PC-3 (cell line): ENCODE data around the gene S100A8. TPM values are rescaled to one million over a fixed set of nuclear protein-coding genes. Genes with fewer than 3 reads are reported as not detected.
"Not testable (repeated sequence)": the region's sequence is repeated elsewhere in the genome, so short reads cannot be mapped to it uniquely, and the experiment has no call there.

Source experiments
- ATAC-seq: fragments of 200-7000 bp; cut with Tn5 transposase; 2 replicates; pipeline ENCODE4 v1.9.1; 2020; ENCODE audit warnings: mild to moderate bottlenecking, moderate library complexity
- BruUV-seq: library from RNA; stranded (reverse); fragments of 400-500 nt; replicated peaks from 2 replicates; lab custom pipeline; 2021; lab: Mats Ljungman, UMichigan
- CTCF ChIA-PET: fragments of 300-600 bp; sonication (Branson Sonifier 250); formaldehyde crosslinking; loops from one replicate; lab custom pipeline; 2022; ENCODE audit warnings: antibody characterized with exemption; lab: Charles Lee
- POLR2A ChIA-PET: fragments of 300-600 bp; sonication (Branson Sonifier 250); formaldehyde crosslinking; loops from one replicate; lab custom pipeline; 2022; ENCODE audit warnings: antibody characterized with exemption; ENCODE audit not compliant: unreplicated experiment; lab: Charles Lee
- DNase-seq: peaks from one replicate; pipeline ENCODE4 v3.0.0-alpha.2; 2015
- H2AFZ ChIP-seq: fragments of 300-600 bp; sonication (generic); 2 replicates; pipeline ENCODE4 v1.6.0; 2016; ENCODE audit warnings: antibody characterized with exemption, low read length
- H3F3A ChIP-seq: fragments of 300-600 bp; sonication (generic); one replicate; pipeline ENCODE4 v1.6.0; 2017; ENCODE audit warnings: antibody characterized with exemption, low read length, control low read depth, mild to moderate bottlenecking; ENCODE audit not compliant: unreplicated experiment
- H3K27ac ChIP-seq: fragments of 300-600 bp; sonication (generic); 2 replicates; pipeline ENCODE4 v1.5.1; 2016; ENCODE audit warnings: mild to moderate bottlenecking, low read length
- H3K27me3 ChIP-seq: fragments of 300-600 bp; sonication (generic); 2 replicates; pipeline ENCODE4 v1.6.1; 2016; ENCODE audit warnings: low read length, mixed read lengths
- H3K36me3 ChIP-seq: fragments of 300-600 bp; sonication (generic); 2 replicates; pipeline ENCODE4 v1.6.1; 2016; ENCODE audit warnings: low read depth, mixed run types, low read length, mixed read lengths
- H3K4me1 ChIP-seq: fragments of 300-600 bp; sonication (generic); 2 replicates; pipeline ENCODE4 v1.5.1; 2016; ENCODE audit warnings: low read length; ENCODE audit not compliant: insufficient read depth
- H3K4me2 ChIP-seq: fragments of 300-600 bp; sonication (generic); 2 replicates; pipeline ENCODE4 v1.6.0; 2016; ENCODE audit warnings: low read length
- H3K4me3 ChIP-seq: fragments of 300-600 bp; sonication (generic); 2 replicates; pipeline ENCODE4 v1.5.1; 2016; ENCODE audit warnings: mild to moderate bottlenecking, low read length, mixed read lengths
- H3K79me2 ChIP-seq: fragments of 300-600 bp; sonication (generic); 2 replicates; pipeline ENCODE4 v1.6.1; 2017; ENCODE audit warnings: low read length, mixed read lengths
- H3K9ac ChIP-seq: fragments of 300-600 bp; sonication (generic); 2 replicates; pipeline ENCODE4 v1.6.0; 2016; ENCODE audit warnings: mild to moderate bottlenecking, low read length
- H3K9me2 ChIP-seq: fragments of 300-600 bp; sonication (generic); replicated peaks from 2 replicates; pipeline ENCODE4 v1.6.1; 2016; ENCODE audit warnings: mixed run types, low read length, mixed read lengths
- H3K9me3 ChIP-seq: fragments of 300-600 bp; sonication (generic); 2 replicates; pipeline ENCODE4 v1.6.1; 2016; ENCODE audit warnings: low read length, mixed read lengths
- H4K20me1 ChIP-seq: fragments of 300-600 bp; sonication (generic); 2 replicates; pipeline ENCODE4 v1.6.1; 2016; ENCODE audit warnings: low read length, mixed read lengths
- CTCF ChIP-seq: fragments of 300-600 bp; sonication (generic); conservative IDR thresholded peaks from 2 replicates; pipeline ENCODE4 v1.5.1; 2017; ENCODE audit warnings: antibody characterized with exemption, low read depth, mild to moderate bottlenecking, low read length
- EZH2 ChIP-seq: fragments of 300-600 bp; sonication (generic); IDR thresholded peaks from one replicate; pipeline ENCODE4 v1.6.1; 2017; ENCODE audit warnings: antibody characterized with exemption, mild to moderate bottlenecking, low read length; ENCODE audit not compliant: unreplicated experiment
- EZH2phosphoT487 ChIP-seq: fragments of 300-600 bp; sonication (generic); IDR thresholded peaks from 2 replicates; pipeline ENCODE4 v1.6.1; 2018; ENCODE audit warnings: mild to moderate bottlenecking, antibody characterized with exemption, low read length, borderline replicate concordance
- intact Hi-C: fragments of 100-400 bp; cut with micrococcal nuclease; formaldehyde crosslinking; loops from 2 replicates; pipeline ENCODE4 v1.9.0; 2023
- total RNA-seq: library from RNA; depleted of rRNA; stranded (reverse); fragments of >200 nt; gene quantifications from 2 replicates; pipeline ENCODE4 v1.2.3, GENCODE V29; 2014

Gene S100A8
- total RNA-seq, 1 experiment from 2014 or later = 0.29 TPM

- H3K9me2 ChIP-seq = no peaks in the 10 kb centered on the region
- H3K79me2 ChIP-seq = no peaks in the 10 kb centered on the region
- peaks cover 58% of the 10 kb centered on the region for H3K27me3 ChIP-seq
- no peak for TF ChIP-seq CTCF
- TF ChIP-seq EZH2phosphoT487 = no peak
- no peak for TF ChIP-seq EZH2
- H3K9me3 ChIP-seq = no peaks in the 10 kb centered on the region
- no peaks in the 10 kb centered on the region for H4K20me1 ChIP-seq
- no peak overlapping the region for H3K4me3 ChIP-seq
- ChIA-PET CTCF (no interaction called here), POLR2A (no interaction called here)
- no peak overlapping the region for H3K27ac ChIP-seq
- no TSS peak for BruUV-seq
- no peaks in the 10 kb centered on the region for H3K4me1 ChIP-seq
- ATAC-seq = no peak
- no peak overlapping the region for H3K4me2 ChIP-seq
- H3K9ac ChIP-seq = no peak overlapping the region
- H3F3A ChIP-seq = no peaks in the 10 kb centered on the region
- intact Hi-C loops = no loop called here
- no peak overlapping the region for H2AFZ ChIP-seq
- no peaks in the 10 kb centered on the region for H3K36me3 ChIP-seq
- no peak for DNase-seq
Observed at GRCh38 chr1:153417136-153417888, 26.4 kb upstream of the S100A8 start.

GRCh38 chr1:153415850-153416570 lies 25.1 kb upstream of the S100A8 start, which contains the start of gene S100A7A:
TSS of gene S100A7A (plus strand) at chr1:153416520. CDS start at chr1:153418083, 1,563 bp downstream.
- Histone ChIP-seq H3F3A (no peaks in the 10 kb centered on the region), H3K79me2 (no peaks in the 10 kb centered on the region), H3K27ac (no peak within 1 kb of the TSS), H3K4me1 (no peaks in the 10 kb centered on the region), H3K36me3 (no peaks in the 10 kb centered on the region), H3K27me3 (peaks cover 56% of the 10 kb centered on the region), H3K9me2 (no peaks in the 10 kb centered on the region), H3K9me3 (no peaks in the 10 kb centered on the region), H2AFZ (no peak within 1 kb of the TSS), H3K9ac (no peak within 1 kb of the TSS), H3K4me2 (no peak within 1 kb of the TSS), H3K4me3 (no peak within 1 kb of the TSS), H4K20me1 (no peaks in the 10 kb centered on the region)
- DNase-seq (no peak), ATAC-seq (no peak)
- no peak for TF ChIP-seq CTCF
- no peak for TF ChIP-seq EZH2phosphoT487
- no peak for TF ChIP-seq EZH2
- intact Hi-C loops = no loop called here
- CTCF ChIA-PET = no interaction called here
- no TSS peak for BruUV-seq
- POLR2A ChIA-PET = no interaction called here

GRCh38 chr1:153413961-153414360 lies 23.1 kb upstream of the S100A8 start:
- intact Hi-C loops, H3K27ac ChIP-seq, CTCF ChIA-PET, H3K9me3 ChIP-seq, DNase-seq, POLR2A ChIA-PET, H3K4me1 ChIP-seq, H3K36me3 ChIP-seq, H3F3A ChIP-seq, H3K79me2 ChIP-seq, H2AFZ ChIP-seq, BruUV-seq, H4K20me1 ChIP-seq, ATAC-seq, H3K9me2 ChIP-seq, H3K4me2 ChIP-seq, H3K4me3 ChIP-seq, H3K9ac ChIP-seq: not testable (repeated sequence)
- H3K27me3 ChIP-seq = peaks cover 35% of the 10 kb centered on the region

- H4K20me1 ChIP-seq, CTCF ChIA-PET, H3K27ac ChIP-seq, H3K4me2 ChIP-seq, H3K36me3 ChIP-seq, H3K79me2 ChIP-seq, H3K9ac ChIP-seq, H3K9me2 ChIP-seq, H3K9me3 ChIP-seq, ATAC-seq, DNase-seq, POLR2A ChIA-PET, BruUV-seq, H3F3A ChIP-seq, H3K4me1 ChIP-seq, intact Hi-C loops: not testable (repeated sequence)
- 0 out of 2 replicates have a peak overlapping the region, but pooled peaks have one; percentile 18 for H3K4me3 ChIP-seq
- peaks cover 50% of the 10 kb centered on the region for H3K27me3 ChIP-seq
- H2AFZ ChIP-seq = peak overlapping the region; percentile 45; the same call in 1 of the 2 replicates
Observed at GRCh38 chr1:153407274-153407673, 16.4 kb upstream of the S100A8 start.
